HEK293 (cell line): Measurements from ENCODE around the gene SPRTN.

Experiments
- GLIS1 ChIP-seq: fragments of 450-650 bp; formaldehyde crosslinking; IDR thresholded peaks from 2 replicates; pipeline ENCODE4 v1.5.1; 2016; ENCODE audit warnings: missing biosample characterization, missing genetic modification characterization
- HOXC10 ChIP-seq: sonication (generic); formaldehyde crosslinking; IDR thresholded peaks from 2 replicates; pipeline ENCODE4 v1.8.1; 2023; ENCODE audit warnings: mild to moderate bottlenecking, missing genetic modification reagents
- KLF10 ChIP-seq: fragments of 450-650 bp; IDR thresholded peaks from 2 replicates; pipeline ENCODE4 v1.5.1; 2018; ENCODE audit warnings: missing biosample characterization, mild to moderate bottlenecking, missing genetic modification characterization
- MZF1 ChIP-seq: fragments of 450-650 bp; formaldehyde crosslinking; IDR thresholded peaks from 2 replicates; pipeline ENCODE4 v1.5.1; 2017; ENCODE audit warnings: missing biosample characterization, missing genetic modification characterization, borderline replicate concordance
- PBX3 ChIP-seq: sonication (generic); formaldehyde crosslinking; IDR thresholded peaks from 2 replicates; pipeline ENCODE4 v1.8.1; 2022; ENCODE audit warnings: mild to moderate bottlenecking, moderate library complexity, missing genetic modification reagents
- PRDM10 ChIP-seq: fragments of 450-650 bp; formaldehyde crosslinking; IDR thresholded peaks from 2 replicates; pipeline ENCODE4 v1.5.1; 2016; ENCODE audit warnings: missing biosample characterization, missing genetic modification characterization
- ZBTB1 ChIP-seq: fragments of 450-650 bp; formaldehyde crosslinking; IDR thresholded peaks from 2 replicates; pipeline ENCODE4 v1.5.1; 2016; ENCODE audit warnings: missing biosample characterization, missing genetic modification characterization
- ZEB2 ChIP-seq: fragments of 450-650 bp; formaldehyde crosslinking; IDR thresholded peaks from 2 replicates; pipeline ENCODE4 v1.5.1; 2016; ENCODE audit warnings: missing biosample characterization, missing genetic modification characterization
- ZFP37 ChIP-seq: fragments of 450-650 bp; formaldehyde crosslinking; IDR thresholded peaks from 2 replicates; pipeline ENCODE4 v1.5.1; 2016; ENCODE audit warnings: missing biosample characterization, missing genetic modification characterization
- ZFP41 ChIP-seq: fragments of 450-650 bp; formaldehyde crosslinking; IDR thresholded peaks from 2 replicates; pipeline ENCODE4 v1.5.1; 2016; ENCODE audit warnings: missing biosample characterization, missing genetic modification characterization, borderline replicate concordance
- ZNF112 ChIP-seq: fragments of 450-650 bp; formaldehyde crosslinking; IDR thresholded peaks from 2 replicates; pipeline ENCODE4 v1.5.0; 2017; ENCODE audit warnings: missing biosample characterization, missing genetic modification characterization
- ZNF132 ChIP-seq: fragments of 450-650 bp; formaldehyde crosslinking; IDR thresholded peaks from 2 replicates; pipeline ENCODE4 v1.5.1; 2017; ENCODE audit warnings: missing biosample characterization, missing genetic modification characterization, borderline replicate concordance
- ZNF140 ChIP-seq: fragments of 450-650 bp; formaldehyde crosslinking; IDR thresholded peaks from 2 replicates; pipeline ENCODE4 v1.5.1; 2016; ENCODE audit warnings: missing biosample characterization, missing genetic modification characterization
- ZNF16 ChIP-seq: fragments of 450-650 bp; formaldehyde crosslinking; IDR thresholded peaks from 2 replicates; pipeline ENCODE4 v1.5.1; 2016; ENCODE audit warnings: low read depth, missing biosample characterization, missing genetic modification characterization
- ZNF350 ChIP-seq: fragments of 450-650 bp; formaldehyde crosslinking; IDR thresholded peaks from 2 replicates; pipeline ENCODE4 v1.5.0; 2017; ENCODE audit warnings: missing biosample characterization, mild to moderate bottlenecking, missing genetic modification characterization
- ZNF433 ChIP-seq: fragments of 450-650 bp; formaldehyde crosslinking; IDR thresholded peaks from 2 replicates; pipeline ENCODE4 v1.5.1; 2016; ENCODE audit warnings: missing biosample characterization, missing genetic modification characterization, low read depth
- ZNF510 ChIP-seq: fragments of 450-650 bp; formaldehyde crosslinking; IDR thresholded peaks from 2 replicates; pipeline ENCODE4 v1.5.1; 2018; ENCODE audit warnings: mild to moderate bottlenecking, missing genetic modification characterization, missing biosample characterization; ENCODE audit not compliant: insufficient replicate concordance
- ZNF560 ChIP-seq: fragments of 450-650 bp; formaldehyde crosslinking; IDR thresholded peaks from 2 replicates; pipeline ENCODE4 v1.5.1; 2017; ENCODE audit warnings: missing biosample characterization, missing genetic modification characterization, borderline replicate concordance
- ZNF654 ChIP-seq: fragments of 450-650 bp; formaldehyde crosslinking; IDR thresholded peaks from 2 replicates; pipeline ENCODE4 v1.5.1; 2016; ENCODE audit warnings: low read depth, missing biosample characterization, missing genetic modification characterization
- ZNF677 ChIP-seq: fragments of 450-650 bp; IDR thresholded peaks from 2 replicates; pipeline ENCODE4 v1.5.0; 2018; ENCODE audit warnings: missing biosample characterization, mild to moderate bottlenecking, missing genetic modification characterization, moderate library complexity
- ZNF707 ChIP-seq: fragments of 450-650 bp; formaldehyde crosslinking; IDR thresholded peaks from 2 replicates; pipeline ENCODE4 v1.5.1; 2016; ENCODE audit warnings: missing biosample characterization, missing genetic modification characterization
- TF ChIP-seq, protein P1 (sequence below): fragments of 450-650 bp; formaldehyde crosslinking; IDR thresholded peaks from 2 replicates; pipeline ENCODE4 v1.5.1; 2016; ENCODE audit warnings: missing biosample characterization, missing genetic modification characterization
- TF ChIP-seq, protein P2 (sequence below): fragments of 450-650 bp; formaldehyde crosslinking; IDR thresholded peaks from 2 replicates; pipeline ENCODE4 v1.5.1; 2017; ENCODE audit warnings: missing biosample characterization, missing genetic modification characterization
- TF ChIP-seq, protein P3 (sequence below): fragments of 450-650 bp; formaldehyde crosslinking; IDR thresholded peaks from 2 replicates; pipeline ENCODE4 v1.5.1; 2016; ENCODE audit warnings: missing biosample characterization, missing genetic modification characterization, borderline replicate concordance
- TF ChIP-seq, protein P4 (sequence below): fragments of 450-650 bp; formaldehyde crosslinking; IDR thresholded peaks from 2 replicates; pipeline ENCODE4; 2016; ENCODE audit warnings: missing biosample characterization, missing genetic modification characterization

Gene SPRTN

GRCh38 chr1:231337472-231338269 is 422 bp upstream of the SPRTN start, which contains the start of gene EXOC8 (continued):
- TF ChIP-seq HOXC10 (no peak), ZNF677 (tag by site-specific recombination) (no peak), PRDM10 (tag by site-specific recombination) (no peak), PBX3 (CRISPR knock-in tag) (peak; percentile 80; the same call in 1 of the 2 replicates), ZNF433 (tag by site-specific recombination) (no peak), ZNF16 (tag by site-specific recombination) (no peak), ZBTB1 (no peak), ZNF654 (no peak), ZNF560 (tag by site-specific recombination) (no peak), KLF10 (tag by site-specific recombination) (no peak), ZFP41 (no peak), ZNF140 (tag by site-specific recombination) (no peak), ZEB2 (peak; percentile 70), ZFP37 (peak; percentile 96), ZNF350 (tag by site-specific recombination) (no peak), ZNF510 (tag by site-specific recombination) (no peak), MZF1 (no peak), GLIS1 (tag by site-specific recombination) (no peak), ZNF132 (tag by site-specific recombination) (no peak), ZNF112 (tag by site-specific recombination) (no peak), ZNF707 (tag by site-specific recombination) (no peak)
- TF ChIP-seq, protein P1, sequence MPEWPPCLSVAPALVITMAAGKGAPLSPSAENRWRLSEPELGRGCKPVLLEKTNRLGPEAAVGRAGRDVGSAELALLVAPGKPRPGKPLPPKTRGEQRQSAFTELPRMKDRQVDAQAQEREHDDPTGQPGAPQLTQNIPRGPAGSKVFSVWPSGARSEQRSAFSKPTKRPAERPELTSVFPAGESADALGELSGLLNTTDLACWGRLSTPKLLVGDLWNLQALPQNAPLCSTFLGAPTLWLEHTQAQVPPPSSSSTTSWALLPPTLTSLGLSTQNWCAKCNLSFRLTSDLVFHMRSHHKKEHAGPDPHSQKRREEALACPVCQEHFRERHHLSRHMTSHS (tag by site-specific recombination) = no peak
- TF ChIP-seq, protein P2, sequence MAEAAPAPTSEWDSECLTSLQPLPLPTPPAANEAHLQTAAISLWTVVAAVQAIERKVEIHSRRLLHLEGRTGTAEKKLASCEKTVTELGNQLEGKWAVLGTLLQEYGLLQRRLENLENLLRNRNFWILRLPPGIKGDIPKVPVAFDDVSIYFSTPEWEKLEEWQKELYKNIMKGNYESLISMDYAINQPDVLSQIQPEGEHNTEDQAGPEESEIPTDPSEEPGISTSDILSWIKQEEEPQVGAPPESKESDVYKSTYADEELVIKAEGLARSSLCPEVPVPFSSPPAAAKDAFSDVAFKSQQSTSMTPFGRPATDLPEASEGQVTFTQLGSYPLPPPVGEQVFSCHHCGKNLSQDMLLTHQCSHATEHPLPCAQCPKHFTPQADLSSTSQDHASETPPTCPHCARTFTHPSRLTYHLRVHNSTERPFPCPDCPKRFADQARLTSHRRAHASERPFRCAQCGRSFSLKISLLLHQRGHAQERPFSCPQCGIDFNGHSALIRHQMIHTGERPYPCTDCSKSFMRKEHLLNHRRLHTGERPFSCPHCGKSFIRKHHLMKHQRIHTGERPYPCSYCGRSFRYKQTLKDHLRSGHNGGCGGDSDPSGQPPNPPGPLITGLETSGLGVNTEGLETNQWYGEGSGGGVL (tag by site-specific recombination) = no peak
- TF ChIP-seq, protein P3, sequence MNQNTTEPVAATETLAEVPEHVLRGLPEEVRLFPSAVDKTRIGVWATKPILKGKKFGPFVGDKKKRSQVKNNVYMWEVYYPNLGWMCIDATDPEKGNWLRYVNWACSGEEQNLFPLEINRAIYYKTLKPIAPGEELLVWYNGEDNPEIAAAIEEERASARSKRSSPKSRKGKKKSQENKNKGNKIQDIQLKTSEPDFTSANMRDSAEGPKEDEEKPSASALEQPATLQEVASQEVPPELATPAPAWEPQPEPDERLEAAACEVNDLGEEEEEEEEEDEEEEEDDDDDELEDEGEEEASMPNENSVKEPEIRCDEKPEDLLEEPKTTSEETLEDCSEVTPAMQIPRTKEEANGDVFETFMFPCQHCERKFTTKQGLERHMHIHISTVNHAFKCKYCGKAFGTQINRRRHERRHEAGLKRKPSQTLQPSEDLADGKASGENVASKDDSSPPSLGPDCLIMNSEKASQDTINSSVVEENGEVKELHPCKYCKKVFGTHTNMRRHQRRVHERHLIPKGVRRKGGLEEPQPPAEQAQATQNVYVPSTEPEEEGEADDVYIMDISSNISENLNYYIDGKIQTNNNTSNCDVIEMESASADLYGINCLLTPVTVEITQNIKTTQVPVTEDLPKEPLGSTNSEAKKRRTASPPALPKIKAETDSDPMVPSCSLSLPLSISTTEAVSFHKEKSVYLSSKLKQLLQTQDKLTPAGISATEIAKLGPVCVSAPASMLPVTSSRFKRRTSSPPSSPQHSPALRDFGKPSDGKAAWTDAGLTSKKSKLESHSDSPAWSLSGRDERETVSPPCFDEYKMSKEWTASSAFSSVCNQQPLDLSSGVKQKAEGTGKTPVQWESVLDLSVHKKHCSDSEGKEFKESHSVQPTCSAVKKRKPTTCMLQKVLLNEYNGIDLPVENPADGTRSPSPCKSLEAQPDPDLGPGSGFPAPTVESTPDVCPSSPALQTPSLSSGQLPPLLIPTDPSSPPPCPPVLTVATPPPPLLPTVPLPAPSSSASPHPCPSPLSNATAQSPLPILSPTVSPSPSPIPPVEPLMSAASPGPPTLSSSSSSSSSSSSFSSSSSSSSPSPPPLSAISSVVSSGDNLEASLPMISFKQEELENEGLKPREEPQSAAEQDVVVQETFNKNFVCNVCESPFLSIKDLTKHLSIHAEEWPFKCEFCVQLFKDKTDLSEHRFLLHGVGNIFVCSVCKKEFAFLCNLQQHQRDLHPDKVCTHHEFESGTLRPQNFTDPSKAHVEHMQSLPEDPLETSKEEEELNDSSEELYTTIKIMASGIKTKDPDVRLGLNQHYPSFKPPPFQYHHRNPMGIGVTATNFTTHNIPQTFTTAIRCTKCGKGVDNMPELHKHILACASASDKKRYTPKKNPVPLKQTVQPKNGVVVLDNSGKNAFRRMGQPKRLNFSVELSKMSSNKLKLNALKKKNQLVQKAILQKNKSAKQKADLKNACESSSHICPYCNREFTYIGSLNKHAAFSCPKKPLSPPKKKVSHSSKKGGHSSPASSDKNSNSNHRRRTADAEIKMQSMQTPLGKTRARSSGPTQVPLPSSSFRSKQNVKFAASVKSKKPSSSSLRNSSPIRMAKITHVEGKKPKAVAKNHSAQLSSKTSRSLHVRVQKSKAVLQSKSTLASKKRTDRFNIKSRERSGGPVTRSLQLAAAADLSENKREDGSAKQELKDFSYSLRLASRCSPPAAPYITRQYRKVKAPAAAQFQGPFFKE = no peak
- TF ChIP-seq, protein P4, sequence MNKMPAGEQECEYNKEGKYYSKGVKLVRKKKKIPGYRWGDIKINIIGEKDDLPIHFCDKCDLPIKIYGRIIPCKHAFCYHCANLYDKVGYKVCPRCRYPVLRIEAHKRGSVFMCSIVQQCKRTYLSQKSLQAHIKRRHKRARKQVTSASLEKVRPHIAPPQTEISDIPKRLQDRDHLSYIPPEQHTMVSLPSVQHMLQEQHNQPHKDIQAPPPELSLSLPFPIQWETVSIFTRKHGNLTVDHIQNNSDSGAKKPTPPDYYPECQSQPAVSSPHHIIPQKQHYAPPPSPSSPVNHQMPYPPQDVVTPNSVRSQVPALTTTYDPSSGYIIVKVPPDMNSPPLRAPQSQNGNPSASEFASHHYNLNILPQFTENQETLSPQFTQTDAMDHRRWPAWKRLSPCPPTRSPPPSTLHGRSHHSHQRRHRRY (tag by site-specific recombination) = no peak
